ENCODE measurements around the gene TMEM35A. TPM values are rescaled to one million over a fixed set of nuclear protein-coding genes. Genes with fewer than 3 reads are reported as not detected.

Gene TMEM35A
- total and polyA plus RNA-seq, 4 donors = 0.02 to 0.08 TPM; not detected in 2

GRCh38 chrX:101079736-101080270 lies 1.1 kb downstream of the TMEM35A start:
- Histone ChIP-seq H3K27me3 (ENCODE audit: control insufficient read depth in 4 of 4, insufficient read depth in 4 of 4, low read length in 3 of 4) (peaks cover 0 to 8% (median 0%) of the 10 kb centered on the region in 4 donors), H3K9me3 (ENCODE audit: control insufficient read depth in 4 of 4, low read length in 3 of 4) (no peaks in the 10 kb centered on the region), H3K4me1 (ENCODE audit: control insufficient read depth in 4 of 4, insufficient read depth in 4 of 4, low read length in 3 of 4) (peaks cover 0 to 2% (median 0%) of the 10 kb centered on the region in 4 donors), H3K36me3 (ENCODE audit: control insufficient read depth in 4 of 4, insufficient read depth in 3 of 4, low read depth in 1 of 4, low read length in 3 of 4) (no peaks in the 10 kb centered on the region), H3K27ac (ENCODE audit: low read depth in 1 of 2, low read length in 2 of 2) (no peak overlapping the region), H3K4me3 (ENCODE audit: low read depth in 1 of 3, low read length in 3 of 3) (no peak overlapping the region), H3K9ac (ENCODE audit: low read depth in 1 of 2, low read length in 2 of 2) (no peak overlapping the region)
- WGBS = 36% methylated on average over 8 of the region's 8 CpGs
- no peak for TF ChIP-seq GABPA (IDR thresholded peaks at IDR 0.05 in 1 of 2, conservative IDR thresholded peaks at IDR 0.05 in 1 of 2)
- DNase-seq (ENCODE audit: low spot score) = no peak

- TF ChIP-seq GABPA (IDR thresholded peaks at IDR 0.05 in 1 of 2, conservative IDR thresholded peaks at IDR 0.05 in 1 of 2) (no peak), ATF3 (IDR thresholded peaks at IDR 0.05) (no peak), FOXA1 (IDR thresholded peaks at IDR 0.05) (no peak), TAF1 (conservative IDR thresholded peaks at IDR 0.05) (no peak), RAD21 (IDR thresholded peaks at IDR 0.05) (no peak)
- DNase-seq (ENCODE audit: low spot score) = no peak
- H3K4me1 ChIP-seq (ENCODE audit: control insufficient read depth in 4 of 4, insufficient read depth in 4 of 4, low read length in 3 of 4) = peaks cover 0 to 2% (median 0%) of the 10 kb centered on the region in 4 donors
- no peak overlapping the region for H3K9ac ChIP-seq (ENCODE audit: low read depth in 1 of 2, low read length in 2 of 2)
- WGBS = 55% methylated on average over 3 of the region's 3 CpGs
- H3K36me3 ChIP-seq (ENCODE audit: control insufficient read depth in 4 of 4, insufficient read depth in 3 of 4, low read depth in 1 of 4, low read length in 3 of 4) = no peaks in the 10 kb centered on the region
- H3K9me3 ChIP-seq (ENCODE audit: control insufficient read depth in 4 of 4, low read length in 3 of 4) = no peaks in the 10 kb centered on the region
- no peak overlapping the region for H3K27ac ChIP-seq (ENCODE audit: low read depth in 1 of 2, low read length in 2 of 2)
- peaks cover 0 to 8% (median 0%) of the 10 kb centered on the region in 4 donors for H3K27me3 ChIP-seq (ENCODE audit: control insufficient read depth in 4 of 4, insufficient read depth in 4 of 4, low read length in 3 of 4)
- no peak overlapping the region for H3K4me3 ChIP-seq (ENCODE audit: low read depth in 1 of 3, low read length in 3 of 3)
These were observed 1.8 kb downstream of the TMEM35A start for GRCh38 chrX:101080326-101081124.

GRCh38 chrX:101081231-101081630 lies 2.6 kb downstream of the TMEM35A start:
- Histone ChIP-seq H3K9ac (ENCODE audit: low read depth in 1 of 2, low read length in 2 of 2) (no peak overlapping the region), H3K27ac (ENCODE audit: low read depth in 1 of 2, low read length in 2 of 2) (no peak overlapping the region), H3K4me1 (ENCODE audit: control insufficient read depth in 4 of 4, insufficient read depth in 4 of 4, low read length in 3 of 4) (peaks cover 0 to 2% (median 0%) of the 10 kb centered on the region in 4 donors), H3K9me3 (ENCODE audit: control insufficient read depth in 4 of 4, low read length in 3 of 4) (no peaks in the 10 kb centered on the region), H3K27me3 (ENCODE audit: control insufficient read depth in 4 of 4, insufficient read depth in 4 of 4, low read length in 3 of 4) (peaks cover 0 to 8% (median 0%) of the 10 kb centered on the region in 4 donors), H3K4me3 (ENCODE audit: low read depth in 1 of 3, low read length in 3 of 3) (no peak overlapping the region), H3K36me3 (ENCODE audit: control insufficient read depth in 4 of 4, insufficient read depth in 3 of 4, low read depth in 1 of 4, low read length in 3 of 4) (no peaks in the 10 kb centered on the region)
- 70% methylated on average over 3 of the region's 3 CpGs for WGBS
- TF ChIP-seq YY1 (IDR thresholded peaks at IDR 0.05) (no peak), ZBTB33 (IDR thresholded peaks at IDR 0.05) (no peak), SP1 (IDR thresholded peaks at IDR 0.05) (no peak), FOXA2 (IDR thresholded peaks at IDR 0.05) (no peak), FOXA1 (IDR thresholded peaks at IDR 0.05) (no peak), TAF1 (conservative IDR thresholded peaks at IDR 0.05) (no peak), EGR1 (IDR thresholded peaks at IDR 0.05; ENCODE audit: low read depth in 2 of 2) (no peak), CTCF (IDR thresholded peaks at IDR 0.05; ENCODE audit: low read depth, low read length, missing input control) (no peak), MAX (IDR thresholded peaks at IDR 0.05) (no peak), NR2F2 (IDR thresholded peaks at IDR 0.05) (no peak), REST (IDR thresholded peaks at IDR 0.05) (no peak), JUND (IDR thresholded peaks at IDR 0.05) (no peak), HNF4A (conservative IDR thresholded peaks at IDR 0.05) (no peak)
- no peak for DNase-seq (ENCODE audit: low spot score)
